Stomach (tissue), 9 donors: ENCODE measurements around the gene PLCH2. TPM values are rescaled to one million over a fixed set of nuclear protein-coding genes. Genes with fewer than 3 reads are reported as not detected.

Experiments
- DNase-seq, 2 donors: peaks; one replicate each; pipeline versions ENCODE4 v3.0.0 to v3.0.0-alpha.2; 2013 to 2019
- H3K27ac ChIP-seq, 5 donors: fragments of 200-600 bp in 4 of 5; sonication (generic) in 4 of 5; one replicate each; pipeline ENCODE4 v1.5.1; 2013 to 2019; ENCODE audit warnings: mild to moderate bottlenecking in 1 of 5, moderate library complexity in 1 of 5
- H3K27me3 ChIP-seq, 3 donors: fragments of 200-600 bp; sonication (generic); one replicate each; pipeline ENCODE4 v1.5.1; 2017 to 2019; ENCODE audit warnings: mixed run types in 1 of 3
- H3K36me3 ChIP-seq, 4 donors: fragments of 200-600 bp; sonication (generic); 1 replicate in 3 of 4; 2 replicates in 1 of 4; pipeline ENCODE4 v1.5.1; 2016 to 2019
- H3K4me1 ChIP-seq, 4 donors: fragments of 200-600 bp; sonication (generic); one replicate each; pipeline ENCODE4 v1.5.1; 2016 to 2019
- H3K4me3 ChIP-seq, 4 donors: fragments of 200-600 bp; sonication (generic) in 3 of 4; one replicate each; pipeline ENCODE4 v1.5.1; 2016 to 2019; ENCODE audit warnings: mild to moderate bottlenecking in 1 of 4
- H3K9me3 ChIP-seq, 4 donors: fragments of 200-600 bp; sonication (generic); one replicate each; pipeline ENCODE4 v1.5.1; 2016 to 2019
- CTCF ChIP-seq, 7 experiments: fragments of 450-650 bp in 4 of 7; fragments of 200-600 bp in 3 of 7; sonication (generic) in 3 of 7; IDR thresholded peaks; one replicate each; pipeline ENCODE4 v1.5.1; 2016 to 2019; ENCODE audit warnings: antibody characterized with exemption in 7 of 7, control low read depth in 2 of 7, mild to moderate bottlenecking in 1 of 7
- EP300 ChIP-seq: sonication (generic); formaldehyde crosslinking; IDR thresholded peaks from one replicate; pipeline ENCODE4 v1.6.1; 2017; ENCODE audit warnings: antibody characterized with exemption
- POLR2A ChIP-seq, 4 donors: fragments of 450-650 bp; IDR thresholded peaks; one replicate each; pipeline ENCODE4 v1.6.1; 2016; ENCODE audit warnings: antibody characterized with exemption in 4 of 4, control low read depth in 2 of 4, mild to moderate bottlenecking in 1 of 4, moderate library complexity in 1 of 4
- POLR2AphosphoS5 ChIP-seq, 3 donors: sonication (generic); formaldehyde crosslinking; IDR thresholded peaks; one replicate each; pipeline ENCODE4 v1.6.1; 2016; ENCODE audit warnings: antibody characterized with exemption in 3 of 3
- WGBS, 5 donors: extraction: QIAGEN DNeasy Blood & Tissue Kit in 3 of 5; methylation state at CpG; one replicate each; pipeline versions ENCODE4 v1.1.5 to v1.1.7; 2013 to 2018; 5-methylcytosine and 5-hydroxymethylcytosine counted together
- intact Hi-C: fragments of 100-400 bp; cut with DNase I; formaldehyde crosslinking; loops from one replicate; pipeline ENCODE4 v1.15.1; 2023; ENCODE audit warnings: low total_unique reads
- polyA plus RNA-seq, 3 donors: library from polyadenylated mRNA; stranded (reverse); fragments of 200-250 nt; gene quantifications; one replicate each; pipeline ENCODE4 v1.2.3, GENCODE V29; 2013
- total RNA-seq, 5 donors: library from RNA; depleted of rRNA; stranded (reverse); fragments of >200 nt; gene quantifications; one replicate each; pipeline versions ENCODE4 v1.1.0 to v1.2.3, GENCODE V29; 2014 to 2016
- donor health status: healthy with polysubstance abuse.
- donor health status: Bipolar disorder and iron deficiency.
- donor health status: healthy.

The PLCH2 gene
- total and polyA plus RNA-seq, 8 donors = 0.55 to 24.9 (median 1.0) TPM; not detected in 2

GRCh38 chr1:2516946-2517345 lies 40.9 kb downstream of the PLCH2 start:
- peaks cover 92 to 100% (median 99%) of the 10 kb centered on the region in 4 donors for H3K36me3 ChIP-seq
- DNase-seq = no peak
- no peak overlapping the region for H3K4me3 ChIP-seq
- H3K27ac ChIP-seq = no peak overlapping the region
- H3K9me3 ChIP-seq = no peaks in the 10 kb centered on the region
- no peaks in the 10 kb centered on the region for H3K27me3 ChIP-seq
- peaks cover 0 to 3% (median 0%) of the 10 kb centered on the region in 4 donors for H3K4me1 ChIP-seq
- TF ChIP-seq POLR2A (IDR thresholded peaks at IDR 0.05) (no peak), CTCF (IDR thresholded peaks at IDR 0.05) (no peak), EP300 (no peak), POLR2AphosphoS5 (IDR thresholded peaks at IDR 0.05) (no peak)
- 92 to 97% (median 96%) methylated on average over 14 of the region's 14 CpGs for WGBS, 5 donors
- intact Hi-C loops = no loop called here

DNA sequence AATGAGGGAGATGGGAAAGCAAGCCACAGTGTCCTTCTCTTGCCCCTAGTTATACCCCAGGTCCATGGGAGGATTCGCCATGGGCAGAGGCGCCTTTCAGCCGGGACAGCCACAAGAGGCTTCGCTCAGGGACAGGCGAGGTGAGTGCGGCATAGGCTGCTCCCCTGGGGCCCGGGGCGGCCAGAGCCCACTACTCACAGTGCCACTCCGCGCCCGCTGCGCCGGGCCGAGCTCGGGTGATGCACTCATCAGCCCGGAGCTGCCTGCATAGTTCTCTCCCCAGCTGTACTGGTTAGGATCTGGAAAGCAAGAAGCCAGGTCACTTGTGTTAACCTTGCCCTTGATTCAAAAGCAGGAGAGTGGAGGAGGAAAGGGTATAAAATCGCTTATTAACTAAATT lies 41.9 kb downstream of the PLCH2 start:
- TF ChIP-seq POLR2A (IDR thresholded peaks at IDR 0.05) (no peak), EP300 (no peak), CTCF (IDR thresholded peaks at IDR 0.05) (no peak), POLR2AphosphoS5 (IDR thresholded peaks at IDR 0.05) (no peak)
- Histone ChIP-seq H3K4me1 (peaks cover 0 to 8% (median 1%) of the 10 kb centered on the region in 4 donors), H3K36me3 (peaks cover 82 to 94% (median 91%) of the 10 kb centered on the region in 4 donors), H3K27ac (no peak overlapping the region), H3K27me3 (no peaks in the 10 kb centered on the region), H3K4me3 (no peak overlapping the region), H3K9me3 (no peaks in the 10 kb centered on the region)
- no peak for DNase-seq
- intact Hi-C loops = no loop called here
- 94 to 98% (median 96%) methylated on average over 5 to 17 of the region's 17 CpGs for WGBS, 5 donors

DNA sequence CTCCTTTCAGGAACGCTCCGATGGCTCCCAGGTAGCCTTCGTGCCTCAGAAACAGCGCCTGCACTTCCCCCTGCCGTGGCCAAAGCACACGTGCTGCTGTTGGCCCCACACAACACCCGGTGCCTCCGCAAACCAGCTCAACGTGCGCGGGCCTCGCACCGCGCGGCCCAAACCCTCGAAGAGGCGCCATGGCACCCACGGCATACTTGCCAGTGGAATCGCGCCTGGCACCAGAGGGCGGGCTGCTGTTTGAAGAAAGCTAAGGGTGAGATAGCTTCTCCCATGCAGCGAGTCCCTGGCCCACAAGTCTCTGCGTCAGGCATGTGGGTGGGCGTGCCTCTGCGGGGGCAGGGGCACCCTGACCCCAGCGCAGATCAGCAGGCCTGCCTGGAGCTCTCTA lies 42.4 kb downstream of the PLCH2 start:
- WGBS, 5 donors = 94 to 96% (median 95%) methylated on average over 18 to 26 of the region's 26 CpGs
- H3K9me3 ChIP-seq = no peaks in the 10 kb centered on the region
- intact Hi-C loops = no loop called here

DNA sequence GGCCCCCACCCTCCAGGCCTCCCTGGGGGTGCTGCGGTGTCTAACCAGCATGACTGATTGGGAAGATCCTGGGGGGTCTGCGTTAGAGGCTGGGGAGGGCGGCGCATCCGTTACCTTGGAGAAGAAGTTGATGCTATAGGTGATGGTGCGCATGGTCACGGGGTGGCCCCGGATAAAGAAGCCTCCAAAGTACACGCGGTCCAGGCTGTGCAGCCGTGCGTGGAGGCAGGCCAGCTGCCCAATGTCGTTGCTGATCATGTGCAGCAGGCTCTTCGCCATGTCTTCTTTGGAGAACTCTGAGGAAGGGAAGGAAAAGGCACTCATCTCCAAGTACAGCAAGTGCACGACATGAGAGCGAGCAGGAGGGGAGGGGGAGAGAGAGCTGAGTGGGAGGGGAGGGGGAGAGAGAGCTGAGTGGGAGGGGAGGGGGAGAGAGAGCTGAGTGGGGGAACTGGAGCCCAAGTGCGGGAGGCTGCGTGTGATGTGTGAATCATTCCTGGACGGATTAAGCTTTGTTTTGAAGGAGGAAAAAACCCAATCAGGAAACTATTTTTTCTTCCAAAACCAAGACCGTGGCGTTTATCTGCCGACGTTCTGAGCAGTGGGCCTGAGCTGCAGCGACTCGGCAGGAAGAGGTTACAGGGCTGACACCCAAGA lies 43.1 kb downstream of the PLCH2 start:
- H3K4me3 ChIP-seq = no peak overlapping the region
- no peak for DNase-seq
- peaks cover 8 to 20% (median 13%) of the 10 kb centered on the region in 4 donors for H3K4me1 ChIP-seq
- H3K9me3 ChIP-seq = no peaks in the 10 kb centered on the region
- H3K27ac ChIP-seq = no peak overlapping the region
- 88 to 93% (median 91%) methylated on average over 25 of the region's 25 CpGs for WGBS, 5 donors
- intact Hi-C loops = no loop called here
- peaks cover 70 to 82% (median 79%) of the 10 kb centered on the region in 4 donors for H3K36me3 ChIP-seq
- no peaks in the 10 kb centered on the region for H3K27me3 ChIP-seq
- TF ChIP-seq CTCF (IDR thresholded peaks at IDR 0.05) (no peak), POLR2A (IDR thresholded peaks at IDR 0.05) (no peak), EP300 (no peak), POLR2AphosphoS5 (IDR thresholded peaks at IDR 0.05) (no peak)

More for the DNA sequence above, 42.4 kb downstream of the PLCH2 start:
- Histone ChIP-seq H3K4me1 (peaks cover 1 to 14% (median 7%) of the 10 kb centered on the region in 4 donors), H3K27me3 (no peaks in the 10 kb centered on the region), H3K27ac (no peak overlapping the region), H3K4me3 (no peak overlapping the region), H3K36me3 (peaks cover 77 to 88% (median 85%) of the 10 kb centered on the region in 4 donors)
- TF ChIP-seq CTCF (IDR thresholded peaks at IDR 0.05) = no peak
- no peak for TF ChIP-seq POLR2AphosphoS5 (IDR thresholded peaks at IDR 0.05)
- TF ChIP-seq EP300 = no peak
- TF ChIP-seq POLR2A (IDR thresholded peaks at IDR 0.05) = no peak
- DNase-seq = no peak
